Progenitor cell of endocrine pancreas (in vitro differentiated cells): Measurements from ENCODE around the gene OR14A16. TPM values are rescaled to one million over a fixed set of nuclear protein-coding genes. Genes with fewer than 3 reads are reported as not detected.

Source experiments
- DNase-seq: peaks from one replicate; pipeline ENCODE4 v3.0.0; 2021; ENCODE audit warnings: low spot score; ENCODE audit not compliant: unreplicated experiment
- H3K27ac Mint-ChIP-seq: 2 replicates; pipeline ENCODE4 v1.8.0; 2021; ENCODE audit warnings: mild to moderate bottlenecking, moderate library complexity, mixed read lengths
- H3K27me3 Mint-ChIP-seq: 2 replicates; pipeline ENCODE4 v1.8.0; 2021; ENCODE audit warnings: mixed read lengths
- H3K36me3 Mint-ChIP-seq: 2 replicates; pipeline ENCODE4 v1.8.0; 2022; ENCODE audit warnings: mixed read lengths; ENCODE audit not compliant: insufficient read depth
- H3K4me1 Mint-ChIP-seq: 2 replicates; pipeline ENCODE4 v1.8.0; 2021; ENCODE audit warnings: low read depth, mixed read lengths
- H3K4me3 Mint-ChIP-seq: 2 replicates; pipeline ENCODE4 v1.8.0; 2021; ENCODE audit warnings: low read depth, mild to moderate bottlenecking, moderate library complexity, mixed read lengths
- H3K9me3 Mint-ChIP-seq: 2 replicates; pipeline ENCODE4 v1.8.0; 2021; ENCODE audit warnings: low read depth, mixed read lengths
- long read RNA-seq: library from polyadenylated mRNA; unstranded; transcript quantifications from one replicate; pipeline ENCODE4 v2.0.0, GENCODE V29; 2020
- total RNA-seq: library from RNA; stranded (reverse); gene quantifications from 2 replicates; pipeline ENCODE4 v1.2.1, GENCODE V29; 2021
- TF ChIP-seq, protein P1 (sequence below): fragments of 200-600 bp; sonication (generic); IDR thresholded peaks from one replicate; pipeline ENCODE4 v1.5.0; 2021; ENCODE audit warnings: antibody characterized with exemption, mild to moderate bottlenecking; ENCODE audit not compliant: unreplicated experiment

Gene OR14A16, protein sequence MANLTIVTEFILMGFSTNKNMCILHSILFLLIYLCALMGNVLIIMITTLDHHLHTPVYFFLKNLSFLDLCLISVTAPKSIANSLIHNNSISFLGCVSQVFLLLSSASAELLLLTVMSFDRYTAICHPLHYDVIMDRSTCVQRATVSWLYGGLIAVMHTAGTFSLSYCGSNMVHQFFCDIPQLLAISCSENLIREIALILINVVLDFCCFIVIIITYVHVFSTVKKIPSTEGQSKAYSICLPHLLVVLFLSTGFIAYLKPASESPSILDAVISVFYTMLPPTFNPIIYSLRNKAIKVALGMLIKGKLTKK
- not detected in 2 replicates for total RNA-seq
- long read RNA-seq = 0 reads

GRCh38 chr1:247824023-247824422 lies at the start of gene OR14A16:
TSS of gene OR14A16 (minus strand) at chr1:247824119. CDS start at chr1:247815729, 8,390 bp downstream.
- TF ChIP-seq, protein P1, sequence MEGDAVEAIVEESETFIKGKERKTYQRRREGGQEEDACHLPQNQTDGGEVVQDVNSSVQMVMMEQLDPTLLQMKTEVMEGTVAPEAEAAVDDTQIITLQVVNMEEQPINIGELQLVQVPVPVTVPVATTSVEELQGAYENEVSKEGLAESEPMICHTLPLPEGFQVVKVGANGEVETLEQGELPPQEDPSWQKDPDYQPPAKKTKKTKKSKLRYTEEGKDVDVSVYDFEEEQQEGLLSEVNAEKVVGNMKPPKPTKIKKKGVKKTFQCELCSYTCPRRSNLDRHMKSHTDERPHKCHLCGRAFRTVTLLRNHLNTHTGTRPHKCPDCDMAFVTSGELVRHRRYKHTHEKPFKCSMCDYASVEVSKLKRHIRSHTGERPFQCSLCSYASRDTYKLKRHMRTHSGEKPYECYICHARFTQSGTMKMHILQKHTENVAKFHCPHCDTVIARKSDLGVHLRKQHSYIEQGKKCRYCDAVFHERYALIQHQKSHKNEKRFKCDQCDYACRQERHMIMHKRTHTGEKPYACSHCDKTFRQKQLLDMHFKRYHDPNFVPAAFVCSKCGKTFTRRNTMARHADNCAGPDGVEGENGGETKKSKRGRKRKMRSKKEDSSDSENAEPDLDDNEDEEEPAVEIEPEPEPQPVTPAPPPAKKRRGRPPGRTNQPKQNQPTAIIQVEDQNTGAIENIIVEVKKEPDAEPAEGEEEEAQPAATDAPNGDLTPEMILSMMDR = no peak
- no peaks in the 10 kb centered on the region for H3K4me1 Mint-ChIP-seq
- DNase-seq = no peak
- no peak within 1 kb of the TSS for H3K27ac Mint-ChIP-seq
- peaks cover 15% of the 10 kb centered on the region for H3K9me3 Mint-ChIP-seq
- no peaks in the 10 kb centered on the region for H3K27me3 Mint-ChIP-seq
- H3K36me3 Mint-ChIP-seq = no peaks in the 10 kb centered on the region
- H3K4me3 Mint-ChIP-seq = no peak within 1 kb of the TSS

GRCh38 chr1:247865416-247865815 lies 41.5 kb upstream of the OR14A16 start:
- Mint-ChIP-seq H3K27me3 (no peaks in the 10 kb centered on the region), H3K27ac (no peak overlapping the region), H3K9me3 (peaks cover 11% of the 10 kb centered on the region), H3K36me3 (no peaks in the 10 kb centered on the region), H3K4me3 (no peak overlapping the region), H3K4me1 (no peaks in the 10 kb centered on the region)
- DNase-seq = no peak
- TF ChIP-seq, protein P1 = no peak

DNA sequence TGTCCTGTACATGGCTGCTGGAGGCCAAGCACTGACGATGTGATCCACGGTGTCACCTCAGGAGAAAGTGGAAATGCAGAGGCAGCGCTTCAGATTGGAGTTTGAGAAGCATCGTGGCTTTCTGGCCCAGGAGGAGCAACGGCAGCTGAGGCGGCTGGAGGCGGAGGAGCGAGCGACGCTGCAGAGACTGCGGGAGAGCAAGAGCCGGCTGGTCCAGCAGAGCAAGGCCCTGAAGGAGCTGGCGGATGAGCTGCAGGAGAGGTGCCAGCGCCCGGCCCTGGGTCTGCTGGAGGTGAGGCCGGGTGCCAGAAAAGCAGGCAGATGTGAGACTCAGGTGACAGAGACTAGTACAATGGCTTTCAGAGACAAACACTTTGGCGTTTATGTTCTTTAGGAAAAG lies 40.7 kb upstream of the OR14A16 start:
- peaks cover 8% of the 10 kb centered on the region for H3K9me3 Mint-ChIP-seq
- H3K4me1 Mint-ChIP-seq = no peaks in the 10 kb centered on the region
- no peak for DNase-seq
- H3K4me3 Mint-ChIP-seq = no peak overlapping the region
- TF ChIP-seq, protein P1 = no peak
- H3K27ac Mint-ChIP-seq = no peak overlapping the region
- no peaks in the 10 kb centered on the region for H3K27me3 Mint-ChIP-seq
- no peaks in the 10 kb centered on the region for H3K36me3 Mint-ChIP-seq

- Mint-ChIP-seq H3K4me1 (no peaks in the 10 kb centered on the region), H3K36me3 (no peaks in the 10 kb centered on the region), H3K9me3 (peaks cover 8% of the 10 kb centered on the region), H3K4me3 (no peak overlapping the region), H3K27ac (no peak overlapping the region), H3K27me3 (peaks cover 4% of the 10 kb centered on the region)
- TF ChIP-seq, protein P1 = no peak
- DNase-seq = no peak
These were observed 38.8 kb upstream of the OR14A16 start for GRCh38 chr1:247862756-247863155.

- Mint-ChIP-seq H3K4me1 (no peaks in the 10 kb centered on the region), H3K9me3 (peaks cover 8% of the 10 kb centered on the region), H3K27me3 (peaks cover 7% of the 10 kb centered on the region), H3K36me3 (no peaks in the 10 kb centered on the region), H3K27ac (peak overlapping the region; percentile 76), H3K4me3 (peak overlapping the region; percentile 69)
- no peak for DNase-seq
- TF ChIP-seq, protein P1 = no peak
These were observed 34.2 kb upstream of the OR14A16 start for GRCh38 chr1:247857985-247858619.
